Thyroid gland (tissue), 4 donors: ENCODE data around the gene RAET1E.

Experiments used
- POLR2A ChIP-seq, 2 donors: fragments of 450-650 bp; IDR thresholded peaks; one replicate each; pipeline ENCODE4 v1.6.1; 2017; ENCODE audit warnings: antibody characterized with exemption in 2 of 2, mild to moderate bottlenecking in 2 of 2, moderate library complexity in 1 of 2
- TF ChIP-seq, protein P1 (sequence below), 6 experiments: fragments of 200-600 bp in 3 of 6; fragments of 450-650 bp in 3 of 6; sonication (generic) in 3 of 6; IDR thresholded peaks; one replicate each; pipeline ENCODE4 v1.5.1; 2016 to 2019; ENCODE audit warnings: antibody characterized with exemption in 6 of 6, mild to moderate bottlenecking in 2 of 6, inconsistent platforms in 1 of 6, moderate library complexity in 1 of 6

DNA sequence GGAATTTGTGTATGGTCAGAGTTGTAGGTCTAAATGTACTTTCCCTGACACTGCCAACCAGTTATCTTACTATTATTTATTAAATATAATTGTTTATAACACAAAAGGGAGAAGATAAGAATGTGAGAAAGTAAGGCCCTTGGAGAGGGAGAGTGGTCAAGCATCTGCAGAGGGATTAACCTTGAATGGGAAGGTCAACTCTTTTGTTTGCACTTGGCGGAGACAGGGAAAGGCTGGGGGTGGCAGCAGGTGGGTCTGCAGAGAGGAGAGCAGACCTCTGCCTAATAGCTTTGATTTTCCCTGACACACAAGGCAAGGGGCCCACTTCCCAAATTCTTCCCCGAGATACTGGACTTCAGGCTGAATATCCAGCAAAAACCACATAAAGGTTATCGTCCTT, 38.0 kb downstream of the RAET1E start:
- TF ChIP-seq, protein P1, sequence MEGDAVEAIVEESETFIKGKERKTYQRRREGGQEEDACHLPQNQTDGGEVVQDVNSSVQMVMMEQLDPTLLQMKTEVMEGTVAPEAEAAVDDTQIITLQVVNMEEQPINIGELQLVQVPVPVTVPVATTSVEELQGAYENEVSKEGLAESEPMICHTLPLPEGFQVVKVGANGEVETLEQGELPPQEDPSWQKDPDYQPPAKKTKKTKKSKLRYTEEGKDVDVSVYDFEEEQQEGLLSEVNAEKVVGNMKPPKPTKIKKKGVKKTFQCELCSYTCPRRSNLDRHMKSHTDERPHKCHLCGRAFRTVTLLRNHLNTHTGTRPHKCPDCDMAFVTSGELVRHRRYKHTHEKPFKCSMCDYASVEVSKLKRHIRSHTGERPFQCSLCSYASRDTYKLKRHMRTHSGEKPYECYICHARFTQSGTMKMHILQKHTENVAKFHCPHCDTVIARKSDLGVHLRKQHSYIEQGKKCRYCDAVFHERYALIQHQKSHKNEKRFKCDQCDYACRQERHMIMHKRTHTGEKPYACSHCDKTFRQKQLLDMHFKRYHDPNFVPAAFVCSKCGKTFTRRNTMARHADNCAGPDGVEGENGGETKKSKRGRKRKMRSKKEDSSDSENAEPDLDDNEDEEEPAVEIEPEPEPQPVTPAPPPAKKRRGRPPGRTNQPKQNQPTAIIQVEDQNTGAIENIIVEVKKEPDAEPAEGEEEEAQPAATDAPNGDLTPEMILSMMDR (IDR thresholded peaks at IDR 0.05), result no peak
- TF ChIP-seq POLR2A (IDR thresholded peaks at IDR 0.05), result no peak
